ENCODE data around the gene SPATA2. TPM values are rescaled to one million over a fixed set of nuclear protein-coding genes. Genes with fewer than 3 reads are reported as not detected.

The SPATA2 gene
- total and polyA plus RNA-seq, 2 of the 13 experiments (the other 11 are each of a cell fraction or from before 2014, with no cell fraction given) = 3.2 to 8.7 TPM

DNA sequence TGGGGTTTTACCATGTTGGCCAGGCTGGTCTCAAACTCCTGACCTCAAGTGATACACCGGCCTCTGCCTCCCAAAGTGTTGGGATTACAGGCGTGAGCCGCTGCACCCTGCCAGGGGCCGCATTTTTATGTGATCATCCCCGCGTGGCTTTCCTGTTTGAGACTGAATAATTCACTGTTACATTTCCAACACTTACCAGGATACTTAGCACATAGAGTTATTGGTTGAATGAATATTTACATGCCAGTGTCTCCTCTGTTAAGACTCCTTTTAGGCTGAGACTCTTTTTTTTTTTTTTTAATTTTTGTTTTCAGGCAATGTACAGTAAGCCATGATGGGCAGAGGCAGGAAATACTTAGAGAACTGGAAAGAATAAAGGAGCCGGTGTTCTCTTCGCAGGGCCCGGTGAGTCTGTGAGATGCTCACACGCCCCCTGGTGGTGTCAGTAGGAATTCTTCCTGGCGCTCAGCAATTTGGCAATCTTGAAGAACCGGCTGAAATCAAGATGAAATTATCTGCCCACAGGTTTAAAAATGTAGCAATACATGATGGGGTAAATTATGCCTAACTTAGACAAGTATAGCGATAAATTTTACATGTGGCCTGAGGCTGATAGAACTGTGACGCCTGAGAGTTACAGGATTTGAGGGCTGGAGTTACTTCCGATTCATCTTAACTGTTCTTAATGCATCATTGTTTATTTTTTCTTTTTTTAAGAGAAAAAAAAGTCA lies 13.2 kb upstream of the SPATA2 start (continued):
- TF ChIP-seq IRF9 (CRISPR knock-in tag; IDR thresholded peaks at IDR 0.05; ENCODE audit: borderline replicate concordance) (no peak), PPARG (CRISPR knock-in tag; conservative IDR thresholded peaks at IDR 0.05) (0 out of 2 replicates have a peak, but pooled peaks have one; percentile 39), KAT7 (CRISPR knock-in tag; IDR thresholded peaks at IDR 0.05; ENCODE audit: borderline replicate concordance) (peak; percentile 48; the same call in 1 of the 2 replicates), ELF1 (CRISPR knock-in tag; IDR thresholded peaks at IDR 0.05) (peak; percentile 26; the same call in 1 of the 2 replicates), ZNF772 (CRISPR knock-in tag; IDR thresholded peaks at IDR 0.05) (peak; percentile 38; the same call in 1 of the 2 replicates), KAT8 (CRISPR knock-in tag; IDR thresholded peaks at IDR 0.05) (peak; percentile 75), HDAC1 (CRISPR knock-in tag; IDR thresholded peaks at IDR 0.05) (0 out of 2 replicates have a peak, but pooled peaks have one; percentile 49), ZNF704 (CRISPR knock-in tag; IDR thresholded peaks at IDR 0.05; ENCODE audit: borderline replicate concordance) (no peak), NKX3-1 (CRISPR knock-in tag; IDR thresholded peaks at IDR 0.05) (peak; percentile 11; the same call in 1 of the 2 replicates), ZNF670 (CRISPR knock-in tag; IDR thresholded peaks at IDR 0.05; ENCODE audit: borderline replicate concordance) (peak; percentile 73; the same call in 1 of the 2 replicates), ZFP62 (CRISPR knock-in tag; IDR thresholded peaks at IDR 0.05) (no peak), ARID3A (IDR thresholded peaks at IDR 0.05; ENCODE audit: low read depth, low read length) (peak; percentile 82), ZNF362 (CRISPR knock-in tag; IDR thresholded peaks at IDR 0.05; ENCODE audit: borderline replicate concordance) (peak; percentile 40; the same call in 1 of the 2 replicates), TFDP2 (CRISPR knock-in tag; IDR thresholded peaks at IDR 0.05) (peak; percentile 27; the same call in 1 of the 2 replicates), RAD21 (CRISPR knock-in tag; IDR thresholded peaks at IDR 0.05) (peak; percentile 94), SALL1 (CRISPR knock-in tag; IDR thresholded peaks at IDR 0.05) (peak; percentile 46; the same call in 1 of the 2 replicates)
- TF ChIP-seq, protein P1, sequence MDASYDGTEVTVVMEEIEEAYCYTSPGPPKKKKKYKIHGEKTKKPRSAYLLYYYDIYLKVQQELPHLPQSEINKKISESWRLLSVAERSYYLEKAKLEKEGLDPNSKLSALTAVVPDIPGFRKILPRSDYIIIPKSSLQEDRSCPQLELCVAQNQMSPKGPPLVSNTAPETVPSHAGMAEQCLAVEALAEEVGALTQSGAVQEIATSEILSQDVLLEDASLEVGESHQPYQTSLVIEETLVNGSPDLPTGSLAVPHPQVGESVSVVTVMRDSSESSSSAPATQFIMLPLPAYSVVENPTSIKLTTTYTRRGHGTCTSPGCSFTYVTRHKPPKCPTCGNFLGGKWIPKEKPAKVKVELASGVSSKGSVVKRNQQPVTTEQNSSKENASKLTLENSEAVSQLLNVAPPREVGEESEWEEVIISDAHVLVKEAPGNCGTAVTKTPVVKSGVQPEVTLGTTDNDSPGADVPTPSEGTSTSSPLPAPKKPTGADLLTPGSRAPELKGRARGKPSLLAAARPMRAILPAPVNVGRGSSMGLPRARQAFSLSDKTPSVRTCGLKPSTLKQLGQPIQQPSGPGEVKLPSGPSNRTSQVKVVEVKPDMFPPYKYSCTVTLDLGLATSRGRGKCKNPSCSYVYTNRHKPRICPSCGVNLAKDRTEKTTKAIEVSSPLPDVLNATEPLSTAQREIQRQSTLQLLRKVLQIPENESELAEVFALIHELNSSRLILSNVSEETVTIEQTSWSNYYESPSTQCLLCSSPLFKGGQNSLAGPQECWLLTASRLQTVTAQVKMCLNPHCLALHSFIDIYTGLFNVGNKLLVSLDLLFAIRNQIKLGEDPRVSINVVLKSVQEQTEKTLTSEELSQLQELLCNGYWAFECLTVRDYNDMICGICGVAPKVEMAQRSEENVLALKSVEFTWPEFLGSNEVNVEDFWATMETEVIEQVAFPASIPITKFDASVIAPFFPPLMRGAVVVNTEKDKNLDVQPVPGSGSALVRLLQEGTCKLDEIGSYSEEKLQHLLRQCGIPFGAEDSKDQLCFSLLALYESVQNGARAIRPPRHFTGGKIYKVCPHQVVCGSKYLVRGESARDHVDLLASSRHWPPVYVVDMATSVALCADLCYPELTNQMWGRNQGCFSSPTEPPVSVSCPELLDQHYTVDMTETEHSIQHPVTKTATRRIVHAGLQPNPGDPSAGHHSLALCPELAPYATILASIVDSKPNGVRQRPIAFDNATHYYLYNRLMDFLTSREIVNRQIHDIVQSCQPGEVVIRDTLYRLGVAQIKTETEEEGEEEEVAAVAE (CRISPR knock-in tag; IDR thresholded peaks at IDR 0.05; ENCODE audit: borderline replicate concordance) = peak; percentile 78; the same call in 1 of the 2 replicates

All from HepG2 (cell line).